Astrocyte (in vitro differentiated cells and primary cell): ENCODE data around the gene PSORS1C1.

Source experiments
- EZH2 ChIP-seq: IDR thresholded peaks from 2 replicates; pipeline ENCODE4 v1.6.1; 2012; ENCODE audit warnings: mild to moderate bottlenecking, low read length, inconsistent platforms; ENCODE audit not compliant: insufficient read depth
- TF ChIP-seq, protein P1 (sequence below): IDR thresholded peaks from 2 replicates; pipeline ENCODE4 v1.5.1; 2011; ENCODE audit warnings: low read depth, mild to moderate bottlenecking, inconsistent platforms, low read length, moderate library complexity; ENCODE audit not compliant: insufficient read depth

DNA sequence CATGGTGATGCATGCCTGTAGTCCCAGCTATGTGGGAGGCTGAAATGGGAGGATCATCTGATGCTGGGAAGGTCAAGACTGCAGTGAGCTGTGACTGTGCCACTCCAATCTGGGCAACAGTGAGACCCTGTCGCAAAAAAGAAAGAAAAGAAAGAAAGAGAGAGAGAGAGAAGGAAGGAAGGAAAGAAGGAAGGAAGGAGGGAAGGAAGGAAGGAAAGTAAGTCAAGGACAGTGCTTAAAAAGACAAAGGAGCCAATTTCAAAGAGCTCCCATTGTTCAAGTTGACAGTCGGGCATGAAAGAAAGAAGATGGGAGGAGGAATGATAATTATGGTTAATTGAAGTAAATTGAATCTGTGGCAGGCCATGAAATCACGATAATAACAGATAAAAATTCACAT, 18.4 kb upstream of the PSORS1C1 start:
- TF ChIP-seq, protein P1, sequence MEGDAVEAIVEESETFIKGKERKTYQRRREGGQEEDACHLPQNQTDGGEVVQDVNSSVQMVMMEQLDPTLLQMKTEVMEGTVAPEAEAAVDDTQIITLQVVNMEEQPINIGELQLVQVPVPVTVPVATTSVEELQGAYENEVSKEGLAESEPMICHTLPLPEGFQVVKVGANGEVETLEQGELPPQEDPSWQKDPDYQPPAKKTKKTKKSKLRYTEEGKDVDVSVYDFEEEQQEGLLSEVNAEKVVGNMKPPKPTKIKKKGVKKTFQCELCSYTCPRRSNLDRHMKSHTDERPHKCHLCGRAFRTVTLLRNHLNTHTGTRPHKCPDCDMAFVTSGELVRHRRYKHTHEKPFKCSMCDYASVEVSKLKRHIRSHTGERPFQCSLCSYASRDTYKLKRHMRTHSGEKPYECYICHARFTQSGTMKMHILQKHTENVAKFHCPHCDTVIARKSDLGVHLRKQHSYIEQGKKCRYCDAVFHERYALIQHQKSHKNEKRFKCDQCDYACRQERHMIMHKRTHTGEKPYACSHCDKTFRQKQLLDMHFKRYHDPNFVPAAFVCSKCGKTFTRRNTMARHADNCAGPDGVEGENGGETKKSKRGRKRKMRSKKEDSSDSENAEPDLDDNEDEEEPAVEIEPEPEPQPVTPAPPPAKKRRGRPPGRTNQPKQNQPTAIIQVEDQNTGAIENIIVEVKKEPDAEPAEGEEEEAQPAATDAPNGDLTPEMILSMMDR, result no peak
- no peak for TF ChIP-seq EZH2
